GM19239 (cell line): ENCODE data around the gene ETV2.

Source experiments
- DNase-seq: peaks from one replicate; pipeline ENCODE4 v3.0.0; 2011; ENCODE audit warnings: low spot score; ENCODE audit not compliant: insufficient read length
- FAIRE-seq: peaks from 2 replicates; lab custom pipeline; 2011; peaks lifted over from hg19 to GRCh38; lab: Jason Lieb, UNC

The ETV2 gene

GRCh38 chr19:35623327-35624010, 18.1 kb upstream of the ETV2 start:
- no peak for FAIRE-seq
- DNase-seq: no peak

- FAIRE-seq (no peak), DNase-seq (no peak)
Observed at GRCh38 chr19:35628264-35628564, 13.3 kb upstream of the ETV2 start.

GRCh38 chr19:35628565-35629331, 12.8 kb upstream of the ETV2 start, which contains the start of gene RBM42:
Gene RBM42, plus strand, starts transcription at chr19:35629036. Its CDS starts 118 bp downstream, at chr19:35629154.
- FAIRE-seq: peak; percentile 99
- DNase-seq: peak; percentile 99

- FAIRE-seq: no peak
Observed at GRCh38 chr19:35629332-35629633, 12.3 kb upstream of the ETV2 start.

GRCh38 chr19:35633727-35634440, 7.7 kb upstream of the ETV2 start:
- DNase-seq (no peak), FAIRE-seq (no peak)

More at GRCh38 chr19:35629332-35629633, 12.3 kb upstream of the ETV2 start:
- no peak for DNase-seq

- no peak for DNase-seq
- no peak for FAIRE-seq
Observed at GRCh38 chr19:35636651-35637050, 4.9 kb upstream of the ETV2 start.

- FAIRE-seq (no peak), DNase-seq (no peak)
Observed at GRCh38 chr19:35637165-35637564, 4.4 kb upstream of the ETV2 start.

GRCh38 chr19:35639321-35639639, 2.3 kb upstream of the ETV2 start:
- DNase-seq (no peak), FAIRE-seq (no peak)

- FAIRE-seq (no peak), DNase-seq (no peak)
Observed at GRCh38 chr19:35639863-35640262, 1.7 kb upstream of the ETV2 start.

- no peak for FAIRE-seq
Observed at GRCh38 chr19:35642312-35642711, 767 bp downstream of the ETV2 start.

GRCh38 chr19:35642798-35643254, 1.3 kb downstream of the ETV2 start:
- DNase-seq: no peak
- FAIRE-seq: no peak

More at GRCh38 chr19:35642312-35642711, 767 bp downstream of the ETV2 start:
- no peak for DNase-seq

GRCh38 chr19:35643255-35644205, 2.0 kb downstream of the ETV2 start:
- FAIRE-seq: peak; percentile 87
- DNase-seq: peak; percentile 86

GRCh38 chr19:35644206-35644986, 2.9 kb downstream of the ETV2 start:
- DNase-seq (peak; percentile 86), FAIRE-seq (peak; percentile 91)

GRCh38 chr19:35644987-35645679, 3.6 kb downstream of the ETV2 start:
- peak; percentile 83 for FAIRE-seq
- DNase-seq: no peak

- FAIRE-seq: no peak
- DNase-seq: no peak
Observed at GRCh38 chr19:35645680-35646511, 4.4 kb downstream of the ETV2 start.

GRCh38 chr19:35648017-35648961, 6.7 kb downstream of the ETV2 start, which contains the start of gene COX6B1:
Gene COX6B1, plus strand, starts transcription at chr19:35648323. Its CDS starts 2,921 bp downstream, at chr19:35651244.
- FAIRE-seq: peak; percentile 97
- peak; percentile 96 for DNase-seq

- FAIRE-seq (no peak), DNase-seq (no peak)
Observed at GRCh38 chr19:35650581-35650980, 9.0 kb downstream of the ETV2 start.
